ENCODE results near the gene TRAM2.

DNA sequence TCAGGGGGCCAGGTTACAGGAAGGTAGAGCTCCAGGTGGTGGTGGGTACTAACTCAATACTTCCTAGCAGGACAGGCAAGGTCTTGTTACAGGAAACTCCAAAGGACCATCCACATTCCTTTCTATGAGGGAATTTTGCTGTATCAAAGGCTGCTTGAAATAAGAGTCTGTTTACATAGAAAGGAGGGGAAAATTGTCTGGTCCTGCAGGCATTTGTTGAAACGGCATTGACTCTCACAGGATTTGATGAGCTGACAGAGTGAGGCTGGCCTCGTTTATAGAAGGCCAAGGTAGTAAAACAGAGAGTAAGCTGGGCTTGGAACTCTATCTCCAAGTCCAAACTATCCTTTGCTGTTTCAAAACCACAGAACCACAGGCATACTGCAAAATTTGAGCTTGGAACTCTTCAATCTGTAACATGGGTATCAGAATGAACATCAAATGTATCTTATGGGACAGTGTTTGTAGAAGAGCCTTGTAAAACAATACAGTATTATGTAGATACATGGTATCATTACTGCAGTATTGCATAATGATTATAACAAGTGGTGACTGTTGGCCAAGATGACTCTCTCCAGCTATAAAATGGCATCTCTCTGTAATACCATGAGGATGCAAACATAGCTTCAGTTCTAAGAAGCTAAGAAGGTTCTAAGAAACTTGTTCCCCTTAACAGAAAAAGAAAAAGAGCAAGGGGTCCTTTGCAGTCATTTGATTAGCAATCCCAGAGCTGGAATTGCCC is 61.5 kb downstream of the TRAM2 start:
- no peak for TF ChIP-seq EZH2phosphoT487 (IDR thresholded peaks at IDR 0.05; ENCODE audit: borderline replicate concordance, low read length)
- TF ChIP-seq, protein P1, sequence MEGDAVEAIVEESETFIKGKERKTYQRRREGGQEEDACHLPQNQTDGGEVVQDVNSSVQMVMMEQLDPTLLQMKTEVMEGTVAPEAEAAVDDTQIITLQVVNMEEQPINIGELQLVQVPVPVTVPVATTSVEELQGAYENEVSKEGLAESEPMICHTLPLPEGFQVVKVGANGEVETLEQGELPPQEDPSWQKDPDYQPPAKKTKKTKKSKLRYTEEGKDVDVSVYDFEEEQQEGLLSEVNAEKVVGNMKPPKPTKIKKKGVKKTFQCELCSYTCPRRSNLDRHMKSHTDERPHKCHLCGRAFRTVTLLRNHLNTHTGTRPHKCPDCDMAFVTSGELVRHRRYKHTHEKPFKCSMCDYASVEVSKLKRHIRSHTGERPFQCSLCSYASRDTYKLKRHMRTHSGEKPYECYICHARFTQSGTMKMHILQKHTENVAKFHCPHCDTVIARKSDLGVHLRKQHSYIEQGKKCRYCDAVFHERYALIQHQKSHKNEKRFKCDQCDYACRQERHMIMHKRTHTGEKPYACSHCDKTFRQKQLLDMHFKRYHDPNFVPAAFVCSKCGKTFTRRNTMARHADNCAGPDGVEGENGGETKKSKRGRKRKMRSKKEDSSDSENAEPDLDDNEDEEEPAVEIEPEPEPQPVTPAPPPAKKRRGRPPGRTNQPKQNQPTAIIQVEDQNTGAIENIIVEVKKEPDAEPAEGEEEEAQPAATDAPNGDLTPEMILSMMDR (IDR thresholded peaks at IDR 0.05; ENCODE audit: low read depth, low read length, poor library complexity, severe bottlenecking): no peak
